ENCODE measurements around the gene IDE. TPM values are rescaled to one million over a fixed set of nuclear protein-coding genes. Genes with fewer than 3 reads are reported as not detected.

The IDE gene
- total and polyA plus RNA-seq, 4 experiments from 2014 or later = 19.5 to 40.2 (median 29.2) TPM

GRCh38 chr10:92502296-92502808 lies 71.5 kb downstream of the IDE start:
- peaks cover 4% of the 10 kb centered on the region for H3K36me3 ChIP-seq (ENCODE audit: insufficient read depth, low read length)

GRCh38 chr10:92493362-92493761 lies 80.5 kb downstream of the IDE start:
- Mint-ChIP-seq H3K36me3 (peaks cover 51 to 54% of the 10 kb centered on the region in 2 donors), H3K4me1 (peaks cover 0 to 3% (median 0%) of the 10 kb centered on the region in 4 donors), H3K9me3 (no peaks in the 10 kb centered on the region), H3K27ac (no peak overlapping the region), H3K27me3 (no peaks in the 10 kb centered on the region), H3K4me3 (no peak overlapping the region)
- Histone ChIP-seq H3K4me1 (ENCODE audit: insufficient read depth, low read length) (no peaks in the 10 kb centered on the region), H3K27ac (ENCODE audit: low read depth, low read length) (no peak overlapping the region), H3K27me3 (ENCODE audit: insufficient read depth, low read length) (no peaks in the 10 kb centered on the region), H3K9me3 (ENCODE audit: control insufficient read depth in 1 of 2, low read length in 2 of 2) (no peaks in the 10 kb centered on the region), H3K4me3 (ENCODE audit: low read length in 2 of 2) (no peak overlapping the region), H3K36me3 (ENCODE audit: insufficient read depth, low read length) (peaks cover 6% of the 10 kb centered on the region)
- CTCF ChIA-PET (ENCODE audit: partially characterized antibody) = no interaction called here
- DNase-seq = no peak
- intact Hi-C loops (cut with micrococcal nuclease) = no loop called here
- POLR2A ChIA-PET (ENCODE audit: partially characterized antibody) = interaction anchor here (0.6 kb wide), 1 partner anchor 570 kb away, joined by 4 read pairs; the partner anchor contains the start of gene BTAF1

More at GRCh38 chr10:92502296-92502808, 71.5 kb downstream of the IDE start:
- no peak overlapping the region for H3K27ac Mint-ChIP-seq
- no peak overlapping the region for H3K27ac ChIP-seq (ENCODE audit: low read depth, low read length)
- H3K4me3 ChIP-seq (ENCODE audit: low read length in 2 of 2) = no peak overlapping the region
- no peaks in the 10 kb centered on the region for H3K27me3 ChIP-seq (ENCODE audit: insufficient read depth, low read length)
- no peaks in the 10 kb centered on the region for H3K9me3 Mint-ChIP-seq
- intact Hi-C loops (cut with micrococcal nuclease) = no loop called here
- H3K4me3 Mint-ChIP-seq = no peak overlapping the region
- no peaks in the 10 kb centered on the region for H3K27me3 Mint-ChIP-seq
- no peaks in the 10 kb centered on the region for H3K9me3 ChIP-seq (ENCODE audit: control insufficient read depth in 1 of 2, low read length in 2 of 2)
- POLR2A ChIA-PET (ENCODE audit: partially characterized antibody) = no interaction called here
- no peaks in the 10 kb centered on the region for H3K4me1 Mint-ChIP-seq
- peaks cover 43 to 52% of the 10 kb centered on the region in 2 donors for H3K36me3 Mint-ChIP-seq
- CTCF ChIA-PET (ENCODE audit: partially characterized antibody) = no interaction called here
- H3K4me1 ChIP-seq (ENCODE audit: insufficient read depth, low read length) = no peaks in the 10 kb centered on the region
- no peak for DNase-seq

GRCh38 chr10:92492748-92493240 lies 81.1 kb downstream of the IDE start:
- intact Hi-C loops (cut with micrococcal nuclease) = no loop called here
- Mint-ChIP-seq H3K4me1 (peaks cover 0 to 3% (median 0%) of the 10 kb centered on the region in 4 donors), H3K36me3 (peaks cover 50 to 55% of the 10 kb centered on the region in 2 donors), H3K9me3 (no peaks in the 10 kb centered on the region), H3K27ac (no peak overlapping the region), H3K4me3 (no peak overlapping the region), H3K27me3 (no peaks in the 10 kb centered on the region)
- Histone ChIP-seq H3K9me3 (ENCODE audit: control insufficient read depth in 1 of 2, low read length in 2 of 2) (no peaks in the 10 kb centered on the region), H3K27ac (ENCODE audit: low read depth, low read length) (no peak overlapping the region), H3K4me3 (ENCODE audit: low read length in 2 of 2) (no peak overlapping the region), H3K36me3 (ENCODE audit: insufficient read depth, low read length) (peaks cover 6% of the 10 kb centered on the region), H3K4me1 (ENCODE audit: insufficient read depth, low read length) (no peaks in the 10 kb centered on the region), H3K27me3 (ENCODE audit: insufficient read depth, low read length) (no peaks in the 10 kb centered on the region)
- DNase-seq = no peak
- ChIA-PET CTCF (ENCODE audit: partially characterized antibody) (no interaction called here), POLR2A (ENCODE audit: partially characterized antibody) (no interaction called here)

GRCh38 chr10:92490387-92490786 lies 83.5 kb downstream of the IDE start:
- DNase-seq = no peak
- H3K27me3 Mint-ChIP-seq = no peaks in the 10 kb centered on the region
- POLR2A ChIA-PET (ENCODE audit: partially characterized antibody) = no interaction called here
- H3K9me3 Mint-ChIP-seq = no peaks in the 10 kb centered on the region
- peaks cover 65 to 68% of the 10 kb centered on the region in 2 donors for H3K36me3 Mint-ChIP-seq
- no peak overlapping the region for H3K4me3 Mint-ChIP-seq
- no peaks in the 10 kb centered on the region for H3K4me1 ChIP-seq (ENCODE audit: insufficient read depth, low read length)
- H3K27ac ChIP-seq (ENCODE audit: low read depth, low read length) = no peak overlapping the region
- H3K27me3 ChIP-seq (ENCODE audit: insufficient read depth, low read length) = no peaks in the 10 kb centered on the region
- peaks cover 0 to 3% (median 0%) of the 10 kb centered on the region in 4 donors for H3K4me1 Mint-ChIP-seq
- no peak overlapping the region for H3K4me3 ChIP-seq (ENCODE audit: low read length in 2 of 2)
- peaks cover 11% of the 10 kb centered on the region for H3K36me3 ChIP-seq (ENCODE audit: insufficient read depth, low read length)
- H3K9me3 ChIP-seq (ENCODE audit: control insufficient read depth in 1 of 2, low read length in 2 of 2) = no peaks in the 10 kb centered on the region
- CTCF ChIA-PET (ENCODE audit: partially characterized antibody) = interaction anchor here (1.2 kb wide), 1 partner anchor 9 kb away, joined by 3 read pairs; no protein-coding TSS in a partner anchor
- intact Hi-C loops (cut with micrococcal nuclease) = no loop called here
- H3K27ac Mint-ChIP-seq = no peak overlapping the region

GRCh38 chr10:92486637-92487036 lies 87.3 kb downstream of the IDE start:
- ChIA-PET POLR2A (ENCODE audit: partially characterized antibody) (no interaction called here), CTCF (ENCODE audit: partially characterized antibody) (no interaction called here)
- no peaks in the 10 kb centered on the region for H3K4me1 ChIP-seq (ENCODE audit: insufficient read depth, low read length)
- Mint-ChIP-seq H3K4me3 (no peak overlapping the region), H3K27me3 (no peaks in the 10 kb centered on the region), H3K4me1 (no peaks in the 10 kb centered on the region), H3K9me3 (no peaks in the 10 kb centered on the region), H3K27ac (no peak overlapping the region), H3K36me3 (peaks cover 57 to 73% of the 10 kb centered on the region in 2 donors)
- no peak overlapping the region for H3K27ac ChIP-seq (ENCODE audit: low read depth, low read length)
- H3K36me3 ChIP-seq (ENCODE audit: insufficient read depth, low read length) = peaks cover 20% of the 10 kb centered on the region
- DNase-seq = no peak
- H3K4me3 ChIP-seq (ENCODE audit: low read length in 2 of 2) = no peak overlapping the region
- intact Hi-C loops (cut with micrococcal nuclease) = no loop called here
- H3K9me3 ChIP-seq (ENCODE audit: control insufficient read depth in 1 of 2, low read length in 2 of 2) = no peaks in the 10 kb centered on the region
- H3K27me3 ChIP-seq (ENCODE audit: insufficient read depth, low read length) = no peaks in the 10 kb centered on the region

- no peaks in the 10 kb centered on the region for H3K27me3 ChIP-seq (ENCODE audit: insufficient read depth, low read length)
- Mint-ChIP-seq H3K36me3 (peaks cover 59 to 76% of the 10 kb centered on the region in 2 donors), H3K27me3 (no peaks in the 10 kb centered on the region), H3K9me3 (no peaks in the 10 kb centered on the region), H3K27ac (no peak overlapping the region), H3K4me3 (no peak overlapping the region), H3K4me1 (no peaks in the 10 kb centered on the region)
- ChIA-PET CTCF (ENCODE audit: partially characterized antibody) (no interaction called here), POLR2A (ENCODE audit: partially characterized antibody) (no interaction called here)
- no peak for DNase-seq
- H3K9me3 ChIP-seq (ENCODE audit: control insufficient read depth in 1 of 2, low read length in 2 of 2) = no peaks in the 10 kb centered on the region
- no peaks in the 10 kb centered on the region for H3K4me1 ChIP-seq (ENCODE audit: insufficient read depth, low read length)
- no peak overlapping the region for H3K27ac ChIP-seq (ENCODE audit: low read depth, low read length)
- H3K4me3 ChIP-seq (ENCODE audit: low read length in 2 of 2) = no peak overlapping the region
- intact Hi-C loops (cut with micrococcal nuclease) = no loop called here
- H3K36me3 ChIP-seq (ENCODE audit: insufficient read depth, low read length) = peaks cover 18% of the 10 kb centered on the region
These were observed 90.4 kb downstream of the IDE start for GRCh38 chr10:92483539-92483938.

GRCh38 chr10:92480413-92480812 lies 93.5 kb downstream of the IDE start:
- intact Hi-C loops (cut with micrococcal nuclease) = no loop called here
- no peaks in the 10 kb centered on the region for H3K9me3 Mint-ChIP-seq

More at GRCh38 chr10:92480413-92480812, 93.5 kb downstream of the IDE start:
- no peaks in the 10 kb centered on the region for H3K4me1 Mint-ChIP-seq
- CTCF ChIA-PET (ENCODE audit: partially characterized antibody) = interaction anchor here (1.2 to 1.7 kb wide), 2 partner anchors 13 to 94 kb away, joined by 4 to 5 read pairs; partner anchors contain the start of gene IDE
- Histone ChIP-seq H3K27me3 (ENCODE audit: insufficient read depth, low read length) (no peaks in the 10 kb centered on the region), H3K4me3 (ENCODE audit: low read length in 2 of 2) (no peak overlapping the region), H3K9me3 (ENCODE audit: control insufficient read depth in 1 of 2, low read length in 2 of 2) (no peaks in the 10 kb centered on the region), H3K36me3 (ENCODE audit: insufficient read depth, low read length) (peaks cover 16% of the 10 kb centered on the region), H3K27ac (ENCODE audit: low read depth, low read length) (no peak overlapping the region), H3K4me1 (ENCODE audit: insufficient read depth, low read length) (no peaks in the 10 kb centered on the region)
- POLR2A ChIA-PET (ENCODE audit: partially characterized antibody) = no interaction called here
- no peak for DNase-seq
- H3K27ac Mint-ChIP-seq = no peak overlapping the region
- no peaks in the 10 kb centered on the region for H3K27me3 Mint-ChIP-seq
- no peak overlapping the region for H3K4me3 Mint-ChIP-seq
- H3K36me3 Mint-ChIP-seq = peaks cover 42 to 57% of the 10 kb centered on the region in 2 donors

All from CD4-positive, alpha-beta memory T cell (primary cell).